Measurements from ENCODE around the gene EEIG1. TPM values are rescaled to one million over a fixed set of nuclear protein-coding genes. Genes with fewer than 3 reads are reported as not detected.
A peak's percentile ranks its signal among the peaks of the same experiment; 100 is the strongest.

Gene EEIG1
- total and polyA plus RNA-seq, 7 donors = 3.6 to 11.4 (median 6.1) TPM

- Histone ChIP-seq H3K36me3 (ENCODE audit: insufficient read depth in 1 of 2, low read depth in 1 of 2) (no peaks in the 10 kb centered on the region), H3K4me1 (peaks cover 46% of the 10 kb centered on the region), H3K9me3 (no peaks in the 10 kb centered on the region), H3K4me3 (peak overlapping the region; percentile 85), H3K27me3 (ENCODE audit: insufficient read depth in 3 of 3, low read length in 2 of 3) (no peaks in the 10 kb centered on the region), H3K27ac (peak overlapping the region; percentile 87)
- TF ChIP-seq, protein P1, sequence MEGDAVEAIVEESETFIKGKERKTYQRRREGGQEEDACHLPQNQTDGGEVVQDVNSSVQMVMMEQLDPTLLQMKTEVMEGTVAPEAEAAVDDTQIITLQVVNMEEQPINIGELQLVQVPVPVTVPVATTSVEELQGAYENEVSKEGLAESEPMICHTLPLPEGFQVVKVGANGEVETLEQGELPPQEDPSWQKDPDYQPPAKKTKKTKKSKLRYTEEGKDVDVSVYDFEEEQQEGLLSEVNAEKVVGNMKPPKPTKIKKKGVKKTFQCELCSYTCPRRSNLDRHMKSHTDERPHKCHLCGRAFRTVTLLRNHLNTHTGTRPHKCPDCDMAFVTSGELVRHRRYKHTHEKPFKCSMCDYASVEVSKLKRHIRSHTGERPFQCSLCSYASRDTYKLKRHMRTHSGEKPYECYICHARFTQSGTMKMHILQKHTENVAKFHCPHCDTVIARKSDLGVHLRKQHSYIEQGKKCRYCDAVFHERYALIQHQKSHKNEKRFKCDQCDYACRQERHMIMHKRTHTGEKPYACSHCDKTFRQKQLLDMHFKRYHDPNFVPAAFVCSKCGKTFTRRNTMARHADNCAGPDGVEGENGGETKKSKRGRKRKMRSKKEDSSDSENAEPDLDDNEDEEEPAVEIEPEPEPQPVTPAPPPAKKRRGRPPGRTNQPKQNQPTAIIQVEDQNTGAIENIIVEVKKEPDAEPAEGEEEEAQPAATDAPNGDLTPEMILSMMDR (IDR thresholded peaks at IDR 0.05) = no peak
- 57 to 61% (median 61%) methylated on average over 11 of the region's 11 CpGs for WGBS, 3 donors
- DNase-seq (peak in 1 of 2 donors; percentile 48), ATAC-seq (no peak)
- intact Hi-C loops (cut with DNase I) = no loop called here
These were observed 851 bp upstream of the EEIG1 start for GRCh38 chr9:127981559-127982121.

DNA sequence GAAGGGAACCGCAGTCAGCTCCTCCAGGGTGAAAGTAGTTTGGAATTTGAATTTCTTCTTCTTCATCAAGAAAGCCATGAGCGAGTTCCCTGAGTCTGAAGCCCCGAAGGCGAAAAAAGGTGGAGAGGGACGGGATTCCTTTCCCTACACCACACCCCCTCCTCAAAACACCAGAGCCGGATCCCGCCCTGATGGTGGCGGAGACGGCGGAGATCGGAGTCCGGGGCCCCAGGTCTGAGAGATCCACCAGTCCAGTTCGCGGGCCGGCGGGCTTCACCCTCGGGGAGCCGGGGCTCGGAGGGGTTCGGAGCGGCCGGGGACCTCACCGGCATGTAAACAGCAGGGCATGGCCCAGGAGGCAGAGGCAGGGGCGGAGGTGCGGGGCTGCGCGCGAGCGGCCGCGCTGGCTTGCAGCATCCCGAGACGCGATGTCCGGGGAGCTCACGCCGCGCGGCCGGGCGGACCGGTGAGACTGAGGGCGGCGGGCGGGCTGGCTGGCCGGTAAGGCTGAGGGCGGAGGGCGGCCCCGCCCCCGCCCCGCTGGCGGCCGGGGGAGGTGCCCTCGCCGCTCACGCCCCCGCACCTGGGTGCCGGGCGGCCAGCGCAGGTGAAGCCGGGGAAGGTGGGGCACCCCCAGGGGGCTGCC, 606 bp downstream of the EEIG1 start:
- no peaks in the 10 kb centered on the region for H3K36me3 ChIP-seq (ENCODE audit: insufficient read depth in 1 of 2, low read depth in 1 of 2)
- no peaks in the 10 kb centered on the region for H3K9me3 ChIP-seq
- TF ChIP-seq, protein P1 (IDR thresholded peaks at IDR 0.05) = no peak
- H3K27ac ChIP-seq = peak overlapping the region; percentile 80
- ATAC-seq (peak; percentile 11 to 52 (median 25)), DNase-seq (peak in 1 of 2 donors; percentile 66)
- WGBS, 3 donors = 1 to 3% (median 2%) methylated on average over 22 to 61 of the region's 61 CpGs
- peaks cover 58% of the 10 kb centered on the region for H3K4me1 ChIP-seq
- intact Hi-C loops (cut with DNase I) = no loop called here
- no peaks in the 10 kb centered on the region for H3K27me3 ChIP-seq (ENCODE audit: insufficient read depth in 3 of 3, low read length in 2 of 3)
- peak overlapping the region; percentile 85 for H3K4me3 ChIP-seq

GRCh38 chr9:127979333-127980059, 1.3 kb downstream of the EEIG1 start:
- TF ChIP-seq, protein P1 (IDR thresholded peaks at IDR 0.05) = no peak
- intact Hi-C loops (cut with DNase I) = loop anchor here in 1 of 2 donors (5.0 kb wide), 1 partner anchor 58 kb away; no protein-coding TSS in a partner anchor
- H3K9me3 ChIP-seq = no peaks in the 10 kb centered on the region
- H3K27me3 ChIP-seq (ENCODE audit: insufficient read depth in 3 of 3, low read length in 2 of 3) = no peaks in the 10 kb centered on the region
- peak overlapping the region; percentile 80 for H3K27ac ChIP-seq
- peak overlapping the region; percentile 85 for H3K4me3 ChIP-seq
- ATAC-seq = peak in 3 of 4 donors; percentile 9 to 22 (median 9)
- DNase-seq = peak; percentile 58 to 78
- 7 to 8% (median 7%) methylated on average over 21 to 24 of the region's 24 CpGs for WGBS, 3 donors
- peaks cover 65% of the 10 kb centered on the region for H3K4me1 ChIP-seq
- H3K36me3 ChIP-seq (ENCODE audit: insufficient read depth in 1 of 2, low read depth in 1 of 2) = no peaks in the 10 kb centered on the region

DNA sequence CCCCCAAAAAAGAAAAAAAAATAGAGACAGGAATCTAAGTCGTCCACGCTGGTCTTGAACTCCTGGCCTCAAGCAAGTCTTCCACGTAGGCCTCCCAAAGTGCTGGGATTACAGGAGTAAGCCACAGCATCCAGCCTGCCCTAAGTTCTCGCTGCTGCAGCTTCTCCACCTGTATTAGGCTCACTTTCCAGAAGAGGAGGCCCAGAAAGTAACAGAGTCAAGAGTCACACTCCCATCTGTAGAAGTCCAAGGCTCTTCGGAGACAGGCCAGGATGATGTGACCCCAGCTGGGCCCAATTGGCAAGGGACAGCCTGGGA, 1.8 kb downstream of the EEIG1 start:
- H3K4me3 ChIP-seq = peak overlapping the region; percentile 85
- ATAC-seq = no peak
- intact Hi-C loops (cut with DNase I) = loop anchor here in 1 of 2 donors (5.0 kb wide), 1 partner anchor 58 kb away; no protein-coding TSS in a partner anchor
- DNase-seq = no peak
- H3K36me3 ChIP-seq (ENCODE audit: insufficient read depth in 1 of 2, low read depth in 1 of 2) = no peaks in the 10 kb centered on the region
- WGBS, 3 donors = 49 to 74% (median 54%) methylated on average over 5 of the region's 5 CpGs
- TF ChIP-seq, protein P1 (IDR thresholded peaks at IDR 0.05) = no peak
- peak overlapping the region; percentile 10 for H3K27ac ChIP-seq
- H3K4me1 ChIP-seq = peaks cover 70% of the 10 kb centered on the region
- no peaks in the 10 kb centered on the region for H3K9me3 ChIP-seq
- no peaks in the 10 kb centered on the region for H3K27me3 ChIP-seq (ENCODE audit: insufficient read depth in 3 of 3, low read length in 2 of 3)
